Tibial nerve (tissue), 4 donors: ENCODE results near the gene HCFC1. TPM values are rescaled to one million over a fixed set of nuclear protein-coding genes. Genes with fewer than 3 reads are reported as not detected.

Source experiments
- DNase-seq, 2 donors: peaks; one replicate each; pipeline ENCODE4 v3.0.0-alpha.2; 2019; ENCODE audit warnings: low spot score in 2 of 2
- H3K27ac ChIP-seq, 4 donors: fragments of 200-600 bp; sonication (generic) in 3 of 4; one replicate each; pipeline ENCODE4 v1.5.1; 2017 to 2019; ENCODE audit warnings: mild to moderate bottlenecking in 1 of 4
- H3K27me3 ChIP-seq, 2 donors: fragments of 200-600 bp; sonication (generic) in 1 of 2; one replicate each; pipeline versions ENCODE4 v1.5.1 to v1.6.0; 2017 to 2019
- H3K36me3 ChIP-seq, 3 donors: fragments of 200-600 bp; sonication (generic); one replicate each; pipeline ENCODE4 v1.5.1; 2018 to 2019
- H3K4me1 ChIP-seq, 4 donors: fragments of 200-600 bp; sonication (generic) in 3 of 4; one replicate each; pipeline ENCODE4 v1.5.1; 2017 to 2019
- H3K4me3 ChIP-seq, 4 donors: fragments of 200-600 bp; sonication (generic) in 3 of 4; one replicate each; pipeline ENCODE4 v1.5.1; 2017 to 2019; ENCODE audit warnings: mild to moderate bottlenecking in 1 of 4, moderate library complexity in 1 of 4
- H3K9me3 ChIP-seq, 4 donors: fragments of 200-600 bp; sonication (generic) in 3 of 4; one replicate each; pipeline ENCODE4 v1.5.1; 2017 to 2019
- EP300 ChIP-seq, 2 donors: sonication (generic); formaldehyde crosslinking; IDR thresholded peaks; one replicate each; pipeline ENCODE4 v1.6.1; 2017; ENCODE audit warnings: antibody characterized with exemption in 2 of 2, mild to moderate bottlenecking in 1 of 2
- POLR2A ChIP-seq, 2 donors: fragments of 450-650 bp; IDR thresholded peaks; one replicate each; pipeline ENCODE4 v1.6.1; 2017; ENCODE audit warnings: antibody characterized with exemption in 2 of 2, mild to moderate bottlenecking in 2 of 2, moderate library complexity in 2 of 2
- WGBS, 2 donors: methylation state at CpG; one replicate each; pipeline ENCODE4 v1.1.5; 2018; 5-methylcytosine and 5-hydroxymethylcytosine counted together
- total RNA-seq, 4 donors: library from RNA; depleted of rRNA; stranded (reverse); fragments of >200 nt; gene quantifications; one replicate each; pipeline ENCODE4 v1.1.0, GENCODE V29; 2016
- TF ChIP-seq, protein P1 (sequence below), 5 experiments: fragments of 200-600 bp in 3 of 5; fragments of 450-650 bp in 2 of 5; sonication (generic) in 3 of 5; IDR thresholded peaks; one replicate each; pipeline ENCODE4 v1.5.1; 2016 to 2019; ENCODE audit warnings: antibody characterized with exemption in 5 of 5, mild to moderate bottlenecking in 3 of 5, moderate library complexity in 2 of 5

The HCFC1 gene
- total RNA-seq, 4 donors from 2014 or later, result 42.6 to 52.2 (median 48.9) TPM

- WGBS, 2 donors, result 37 to 48% methylated on average over 6 to 23 of the region's 23 CpGs
- Histone ChIP-seq H3K36me3 (no peaks in the 10 kb centered on the region), H3K27me3 (peaks cover 0 to 14% of the 10 kb centered on the region in 2 donors), H3K4me1 (peaks cover 0 to 23% (median 6%) of the 10 kb centered on the region in 4 donors), H3K4me3 (peak overlapping the region in 1 of 4 donors; percentile 19), H3K9me3 (no peaks in the 10 kb centered on the region), H3K27ac (peak overlapping the region in 2 of 4 donors; percentile 70 to 75)
- TF ChIP-seq POLR2A (IDR thresholded peaks at IDR 0.05) (no peak), EP300 (IDR thresholded peaks at IDR 0.05) (no peak)
- TF ChIP-seq, protein P1, sequence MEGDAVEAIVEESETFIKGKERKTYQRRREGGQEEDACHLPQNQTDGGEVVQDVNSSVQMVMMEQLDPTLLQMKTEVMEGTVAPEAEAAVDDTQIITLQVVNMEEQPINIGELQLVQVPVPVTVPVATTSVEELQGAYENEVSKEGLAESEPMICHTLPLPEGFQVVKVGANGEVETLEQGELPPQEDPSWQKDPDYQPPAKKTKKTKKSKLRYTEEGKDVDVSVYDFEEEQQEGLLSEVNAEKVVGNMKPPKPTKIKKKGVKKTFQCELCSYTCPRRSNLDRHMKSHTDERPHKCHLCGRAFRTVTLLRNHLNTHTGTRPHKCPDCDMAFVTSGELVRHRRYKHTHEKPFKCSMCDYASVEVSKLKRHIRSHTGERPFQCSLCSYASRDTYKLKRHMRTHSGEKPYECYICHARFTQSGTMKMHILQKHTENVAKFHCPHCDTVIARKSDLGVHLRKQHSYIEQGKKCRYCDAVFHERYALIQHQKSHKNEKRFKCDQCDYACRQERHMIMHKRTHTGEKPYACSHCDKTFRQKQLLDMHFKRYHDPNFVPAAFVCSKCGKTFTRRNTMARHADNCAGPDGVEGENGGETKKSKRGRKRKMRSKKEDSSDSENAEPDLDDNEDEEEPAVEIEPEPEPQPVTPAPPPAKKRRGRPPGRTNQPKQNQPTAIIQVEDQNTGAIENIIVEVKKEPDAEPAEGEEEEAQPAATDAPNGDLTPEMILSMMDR (IDR thresholded peaks at IDR 0.05), result no peak
- no peak for DNase-seq
Observed at GRCh38 chrX:153941336-153942252, 30.0 kb downstream of the HCFC1 start.

DNA sequence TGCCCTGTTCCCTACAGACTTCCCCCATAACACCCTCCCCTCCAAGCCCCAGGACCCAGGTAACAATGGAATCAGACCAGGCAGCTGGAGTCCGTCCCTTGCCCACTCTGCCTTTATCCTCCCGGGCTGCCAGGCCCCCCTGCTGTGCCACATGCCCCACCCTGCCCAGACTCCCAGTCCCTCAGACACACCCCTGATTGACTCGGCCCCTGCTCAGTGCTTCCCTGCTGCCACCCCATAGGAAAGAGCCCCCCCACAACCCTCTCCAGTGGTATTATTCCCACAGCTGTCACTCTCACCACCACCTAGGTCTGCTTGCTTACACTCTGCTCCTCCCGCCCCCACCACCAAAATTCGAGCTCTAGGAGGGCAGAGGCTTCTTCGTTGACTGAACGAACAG is 32.0 kb downstream of the HCFC1 start:
- H3K9me3 ChIP-seq, result no peaks in the 10 kb centered on the region
- DNase-seq, result no peak
- H3K4me3 ChIP-seq, result no peak overlapping the region
- 69 to 78% methylated on average over 3 to 7 of the region's 7 CpGs for WGBS, 2 donors
- H3K4me1 ChIP-seq, result peaks cover 0 to 28% (median 6%) of the 10 kb centered on the region in 4 donors
- no peaks in the 10 kb centered on the region for H3K36me3 ChIP-seq
- H3K27me3 ChIP-seq, result peaks cover 0 to 14% of the 10 kb centered on the region in 2 donors
- H3K27ac ChIP-seq, result no peak overlapping the region
- TF ChIP-seq EP300 (IDR thresholded peaks at IDR 0.05) (no peak), POLR2A (IDR thresholded peaks at IDR 0.05) (no peak)
- TF ChIP-seq, protein P1 (IDR thresholded peaks at IDR 0.05), result no peak

DNA sequence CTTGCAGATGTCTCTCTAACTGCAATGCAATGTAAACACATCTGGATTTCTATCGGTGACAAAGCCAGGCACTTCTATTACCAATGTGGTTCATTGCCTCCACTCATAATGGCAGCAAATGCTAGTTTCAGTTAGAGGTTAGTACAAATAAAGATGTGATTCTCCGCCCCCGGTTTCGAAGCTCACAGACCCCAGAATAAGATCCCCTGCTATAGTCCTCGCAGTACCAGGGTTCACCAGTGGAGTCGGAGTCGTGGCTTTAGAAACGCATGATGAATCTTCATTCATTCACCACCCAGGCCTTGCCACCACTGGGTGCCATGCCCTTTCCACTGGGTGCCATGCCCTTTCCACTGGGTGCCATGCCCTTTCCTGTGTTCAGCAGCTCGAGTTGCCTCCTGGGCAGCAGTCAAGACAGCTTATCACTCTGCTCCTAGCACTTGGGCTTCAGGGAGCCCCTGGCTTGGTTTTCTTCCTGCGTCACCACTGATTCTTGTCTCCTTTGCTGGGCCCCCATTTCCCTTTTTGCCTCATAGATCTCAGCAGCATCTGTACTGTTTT is 33.3 kb downstream of the HCFC1 start:
- Histone ChIP-seq H3K4me3 (no peak overlapping the region), H3K27ac (no peak overlapping the region), H3K27me3 (peaks cover 0 to 14% of the 10 kb centered on the region in 2 donors), H3K36me3 (no peaks in the 10 kb centered on the region), H3K4me1 (peaks cover 0 to 32% (median 8%) of the 10 kb centered on the region in 4 donors), H3K9me3 (no peaks in the 10 kb centered on the region)
- TF ChIP-seq, protein P1 (IDR thresholded peaks at IDR 0.05), result no peak
- TF ChIP-seq EP300 (IDR thresholded peaks at IDR 0.05) (no peak), POLR2A (IDR thresholded peaks at IDR 0.05) (no peak)
- DNase-seq, result no peak
- WGBS, 2 donors, result 67 to 76% methylated on average over 9 to 10 of the region's 10 CpGs

DNA sequence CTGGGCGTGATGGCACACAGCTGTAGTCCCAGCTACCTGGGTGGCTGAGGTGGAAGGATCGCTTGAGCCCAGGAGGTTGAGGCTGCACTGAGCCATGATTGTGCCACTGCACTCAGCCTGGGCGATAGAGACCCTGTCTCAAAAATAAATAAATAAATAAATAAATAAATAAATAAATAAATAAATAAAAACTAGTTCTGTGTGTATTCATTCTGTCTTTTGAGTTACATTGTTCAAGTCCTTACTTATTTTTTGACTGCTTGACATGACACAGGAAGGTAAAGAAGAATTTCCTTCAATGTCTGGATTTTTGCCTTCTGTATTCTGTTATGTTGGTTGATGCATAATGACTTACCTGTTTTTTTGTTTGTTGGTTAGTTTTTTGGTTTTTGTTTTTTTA is 34.6 kb downstream of the HCFC1 start:
- WGBS, 2 donors, result 88 to 91% methylated on average over 3 of the region's 3 CpGs
- Histone ChIP-seq H3K4me1 (peaks cover 0 to 30% (median 8%) of the 10 kb centered on the region in 4 donors), H3K36me3 (peaks cover 0 to 6% (median 0%) of the 10 kb centered on the region in 3 donors), H3K4me3 (no peak overlapping the region), H3K27me3 (peaks cover 0 to 9% of the 10 kb centered on the region in 2 donors), H3K27ac (no peak overlapping the region), H3K9me3 (no peaks in the 10 kb centered on the region)
- no peak for DNase-seq
- TF ChIP-seq EP300 (IDR thresholded peaks at IDR 0.05) (no peak), POLR2A (IDR thresholded peaks at IDR 0.05) (no peak)
- TF ChIP-seq, protein P1 (IDR thresholded peaks at IDR 0.05), result no peak
